RPMI8226 (cell line): ENCODE measurements around the gene SLC22A6.

Source experiments
- DNase-seq: peaks from one replicate; pipeline ENCODE4 v3.0.0-alpha.2; 2015

Gene SLC22A6

DNA sequence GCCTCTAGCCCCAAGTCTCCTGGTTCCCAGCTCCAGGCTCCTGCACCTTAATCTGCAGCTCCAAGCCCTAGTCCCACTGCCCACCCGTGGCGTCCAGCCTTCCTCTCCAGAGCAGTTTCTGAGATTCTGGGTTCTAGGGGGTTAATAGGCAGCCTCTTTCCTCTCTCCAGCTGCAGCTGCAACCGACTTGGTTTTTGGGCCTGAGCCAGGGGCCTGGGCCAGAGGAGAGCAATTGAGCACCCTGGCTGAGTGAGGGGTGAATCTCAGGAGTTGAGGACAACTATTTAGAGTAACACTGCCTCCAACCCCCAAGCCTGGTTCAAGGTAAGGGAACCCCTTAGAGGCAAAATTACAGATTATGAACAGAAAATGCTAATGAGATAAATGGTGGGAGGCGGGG is 54.6 kb downstream of the SLC22A6 start:
- peak; percentile 55 for DNase-seq

DNA sequence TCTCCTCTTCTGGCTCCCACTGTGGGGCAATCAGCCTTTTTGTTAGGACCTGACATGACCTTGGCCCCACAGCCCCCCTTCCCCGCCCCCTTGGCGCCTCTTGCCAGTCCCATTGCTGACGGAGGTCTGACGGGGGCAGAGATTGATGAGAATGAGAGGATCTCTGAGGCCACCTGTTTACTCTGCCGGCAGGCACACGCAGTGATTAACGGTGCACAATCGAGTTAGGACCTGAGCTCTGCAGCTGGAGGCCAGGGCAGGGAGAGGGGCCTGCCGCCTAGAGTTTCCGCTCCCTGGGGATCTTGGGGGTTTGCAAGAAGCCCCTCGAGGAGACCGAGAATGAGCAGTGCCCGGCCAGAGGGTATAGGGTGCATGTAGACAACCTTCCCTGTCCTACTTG is 56.8 kb downstream of the SLC22A6 start:
- DNase-seq: no peak

DNA sequence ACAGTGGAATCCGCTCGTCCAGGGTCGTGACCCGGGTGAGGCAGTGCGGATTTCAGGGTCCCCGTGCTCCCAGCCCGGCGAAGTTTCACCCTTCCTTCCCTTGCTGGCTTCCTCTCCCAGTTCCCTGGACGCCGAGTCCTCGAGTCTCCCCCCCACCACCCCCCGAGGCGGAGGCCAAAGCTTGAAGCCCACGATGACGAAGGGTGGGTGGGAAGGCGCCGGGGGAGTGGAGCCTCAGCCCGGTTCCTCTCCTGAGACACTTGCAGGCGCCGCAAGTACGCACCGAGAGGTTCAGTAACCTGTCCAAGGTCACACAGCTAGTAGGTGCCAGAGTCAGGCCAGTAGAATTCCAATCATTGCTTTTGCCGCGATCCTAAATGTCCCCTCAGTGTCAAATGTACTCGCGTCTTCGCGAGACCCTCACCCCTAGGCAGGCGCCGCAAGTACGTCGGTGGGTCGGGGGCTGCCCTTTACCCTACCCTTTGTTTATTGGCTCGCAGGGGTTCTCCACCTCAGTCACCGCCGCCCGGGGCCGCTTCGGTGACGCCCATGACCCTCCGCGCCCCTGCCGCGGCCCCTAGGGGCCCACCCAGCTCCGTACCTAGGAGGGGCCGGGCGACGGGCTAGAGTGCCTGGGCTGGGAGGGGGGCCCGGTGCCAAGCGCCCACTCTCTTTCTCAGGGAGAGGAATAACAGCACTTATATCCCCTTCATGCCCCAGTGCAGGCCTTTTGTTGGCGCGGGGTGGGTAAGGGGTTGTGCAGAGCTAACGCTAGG is 57.9 kb downstream of the SLC22A6 start:
- DNase-seq: no peak
